ENCODE data around the gene CCL26. TPM values are rescaled to one million over a fixed set of nuclear protein-coding genes. Genes with fewer than 3 reads are reported as not detected.
"Not testable (repeated sequence)": the region's sequence is repeated elsewhere in the genome, so short reads cannot be mapped to it uniquely, and the experiment has no call there.

The CCL26 gene
- polyA plus RNA-seq, 1 experiment, result 0.26 TPM

DNA sequence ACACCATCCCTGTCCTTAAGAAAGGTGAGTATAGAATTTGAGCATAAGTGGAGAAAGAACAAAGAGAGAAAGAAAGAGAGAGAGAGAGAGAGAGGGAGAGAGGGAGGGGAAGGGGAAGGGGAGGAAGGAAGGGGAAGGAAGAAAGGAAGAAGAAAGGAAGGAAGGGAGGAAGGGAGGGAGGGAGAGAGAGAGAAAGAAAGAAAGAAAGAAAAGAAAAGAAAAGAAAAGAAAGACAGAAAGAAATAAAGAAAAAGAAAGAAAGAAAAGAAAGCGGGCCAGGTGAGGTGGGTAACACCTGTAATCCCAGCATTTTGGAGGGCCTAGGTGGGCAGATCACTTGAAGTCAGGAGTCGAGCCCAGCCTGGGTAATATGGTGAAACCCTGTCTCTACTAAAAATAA lies 21.7 kb upstream of the CCL26 start:
- ChIA-PET POLR2A (no interaction called here), CTCF (no interaction called here)
- Histone ChIP-seq H3K27me3 (ENCODE audit: control insufficient read depth, insufficient read depth, low read length) (peaks cover 19% of the 10 kb centered on the region), H3K36me3 (ENCODE audit: control insufficient read depth, insufficient read depth, low read length) (no peaks in the 10 kb centered on the region), H3K4me3 (ENCODE audit: low read depth, low read length) (no peak overlapping the region)
- no peak for DNase-seq (ENCODE audit: low read depth)
- TF ChIP-seq, protein P1, sequence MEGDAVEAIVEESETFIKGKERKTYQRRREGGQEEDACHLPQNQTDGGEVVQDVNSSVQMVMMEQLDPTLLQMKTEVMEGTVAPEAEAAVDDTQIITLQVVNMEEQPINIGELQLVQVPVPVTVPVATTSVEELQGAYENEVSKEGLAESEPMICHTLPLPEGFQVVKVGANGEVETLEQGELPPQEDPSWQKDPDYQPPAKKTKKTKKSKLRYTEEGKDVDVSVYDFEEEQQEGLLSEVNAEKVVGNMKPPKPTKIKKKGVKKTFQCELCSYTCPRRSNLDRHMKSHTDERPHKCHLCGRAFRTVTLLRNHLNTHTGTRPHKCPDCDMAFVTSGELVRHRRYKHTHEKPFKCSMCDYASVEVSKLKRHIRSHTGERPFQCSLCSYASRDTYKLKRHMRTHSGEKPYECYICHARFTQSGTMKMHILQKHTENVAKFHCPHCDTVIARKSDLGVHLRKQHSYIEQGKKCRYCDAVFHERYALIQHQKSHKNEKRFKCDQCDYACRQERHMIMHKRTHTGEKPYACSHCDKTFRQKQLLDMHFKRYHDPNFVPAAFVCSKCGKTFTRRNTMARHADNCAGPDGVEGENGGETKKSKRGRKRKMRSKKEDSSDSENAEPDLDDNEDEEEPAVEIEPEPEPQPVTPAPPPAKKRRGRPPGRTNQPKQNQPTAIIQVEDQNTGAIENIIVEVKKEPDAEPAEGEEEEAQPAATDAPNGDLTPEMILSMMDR (IDR thresholded peaks at IDR 0.05; ENCODE audit: insufficient read depth, low read depth, low read length), result no peak

DNA sequence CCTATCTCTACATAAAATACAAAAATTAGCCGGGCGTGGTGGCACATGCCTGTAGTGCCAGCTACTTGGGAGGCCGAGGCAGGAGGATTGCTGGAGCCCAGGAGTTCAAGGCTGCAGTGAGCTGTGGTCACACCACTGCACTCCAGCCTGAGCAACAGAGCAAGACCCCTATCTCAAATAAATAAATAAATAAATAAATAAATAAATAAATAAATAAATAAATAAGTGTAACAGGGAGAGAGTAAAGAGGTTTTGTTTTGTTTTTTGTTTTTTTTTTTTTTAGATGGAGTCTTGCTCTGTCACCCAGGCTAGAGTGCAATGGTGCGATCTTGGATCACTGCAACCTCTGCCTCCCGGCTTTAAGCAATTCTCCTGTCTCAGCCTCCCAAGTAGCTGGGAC lies 20.6 kb upstream of the CCL26 start:
- H3K4me3 ChIP-seq (ENCODE audit: low read depth, low read length); POLR2A ChIA-PET; DNase-seq (ENCODE audit: low read depth); H3K36me3 ChIP-seq (ENCODE audit: control insufficient read depth, insufficient read depth, low read length): not testable (repeated sequence)
- H3K27me3 ChIP-seq (ENCODE audit: control insufficient read depth, insufficient read depth, low read length), result peaks cover 20% of the 10 kb centered on the region
- CTCF ChIA-PET, result interaction anchor here (0.6 kb wide), 1 partner anchor 339 kb away, joined by 4 read pairs; no protein-coding TSS in a partner anchor

DNA sequence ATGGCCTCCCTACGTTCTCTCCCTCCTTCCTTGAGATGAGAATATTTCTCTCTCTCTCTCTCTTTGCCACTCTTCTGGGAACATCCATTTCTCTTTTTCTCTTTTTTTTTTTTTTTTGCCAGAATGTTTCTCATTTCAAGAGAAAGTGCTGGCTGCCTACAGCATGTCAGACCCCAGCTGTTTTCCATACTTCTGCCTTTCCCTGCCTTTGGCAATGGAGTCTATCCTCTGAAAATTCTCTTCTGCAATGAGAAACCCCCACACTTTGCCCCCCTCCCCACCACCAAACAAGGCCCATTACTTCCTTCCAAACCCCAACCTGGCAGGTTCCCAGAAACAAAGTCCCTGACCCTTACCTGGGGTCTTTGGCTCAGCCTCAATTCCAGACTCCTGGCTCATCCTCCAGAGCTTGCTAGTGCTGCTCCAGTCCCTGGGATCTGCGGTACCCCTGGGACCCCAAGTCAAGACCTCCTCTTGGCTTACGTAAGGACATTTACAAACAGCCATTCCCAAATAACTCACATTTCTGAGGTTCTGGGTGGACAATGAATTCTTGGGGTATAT lies 17.4 kb upstream of the CCL26 start:
- Histone ChIP-seq H3K27me3 (ENCODE audit: control insufficient read depth, insufficient read depth, low read length) (peaks cover 10% of the 10 kb centered on the region), H3K4me3 (ENCODE audit: low read depth, low read length) (no peak overlapping the region), H3K36me3 (ENCODE audit: control insufficient read depth, insufficient read depth, low read length) (no peaks in the 10 kb centered on the region)
- TF ChIP-seq, protein P1 (IDR thresholded peaks at IDR 0.05; ENCODE audit: insufficient read depth, low read depth, low read length), result no peak
- CTCF ChIA-PET, result no interaction called here
- POLR2A ChIA-PET, result no interaction called here
- DNase-seq (ENCODE audit: low read depth), result no peak

DNA sequence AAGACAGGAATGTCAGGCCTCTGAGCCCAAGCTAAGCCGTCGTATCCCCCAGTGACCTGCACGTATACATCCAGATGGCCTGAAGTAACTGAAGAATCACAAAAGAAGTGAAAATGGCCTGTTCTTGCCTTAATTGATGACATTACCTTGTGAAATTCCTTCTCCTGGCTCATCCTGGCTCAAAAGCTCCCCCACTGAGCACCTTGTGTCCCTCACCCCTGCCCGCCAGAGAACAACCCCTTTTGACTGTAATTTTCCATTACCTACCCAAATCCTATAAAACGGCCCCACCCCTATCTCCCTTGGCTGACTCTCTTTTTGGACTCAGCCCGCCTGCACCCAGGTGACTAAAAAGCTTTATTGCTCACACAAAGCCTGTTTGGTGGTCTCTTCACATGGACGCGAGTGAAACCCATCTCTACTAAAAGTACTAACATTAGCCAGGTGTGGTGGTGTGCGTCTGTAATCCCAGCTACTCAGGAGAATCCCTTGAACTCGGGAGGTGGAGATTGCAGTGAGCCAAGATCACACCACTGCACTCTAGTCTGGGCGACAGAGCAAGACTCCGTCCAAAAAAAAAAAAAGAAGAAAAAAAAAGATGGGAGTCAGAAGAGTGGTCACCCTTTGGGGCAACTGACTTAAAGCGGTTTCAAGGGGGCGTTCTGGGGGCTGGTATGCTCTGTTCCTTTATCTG lies 16.3 kb upstream of the CCL26 start:
- CTCF ChIA-PET; H3K4me3 ChIP-seq (ENCODE audit: low read depth, low read length); POLR2A ChIA-PET; H3K27me3 ChIP-seq (ENCODE audit: control insufficient read depth, insufficient read depth, low read length); H3K36me3 ChIP-seq (ENCODE audit: control insufficient read depth, insufficient read depth, low read length); DNase-seq (ENCODE audit: low read depth): not testable (repeated sequence)

DNA sequence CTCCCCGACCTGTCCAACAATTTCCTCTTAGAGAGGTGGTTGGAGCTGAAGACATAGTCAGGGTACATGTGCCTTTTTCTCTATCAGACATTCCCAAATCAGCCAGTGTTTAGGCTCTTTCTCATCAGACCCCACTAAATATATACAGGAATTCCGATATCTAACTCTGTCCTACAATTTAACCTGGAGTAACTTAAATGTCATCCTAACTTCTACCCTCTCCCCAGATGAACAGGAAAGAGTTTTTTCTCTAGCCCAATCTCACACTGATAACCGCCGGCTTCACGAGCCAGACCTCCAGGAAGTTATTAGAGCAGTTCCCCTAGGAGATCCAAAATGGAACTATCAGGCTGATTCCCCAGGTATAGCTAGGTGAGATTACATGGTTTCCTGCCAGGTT lies 11.0 kb upstream of the CCL26 start:
- peaks cover 12% of the 10 kb centered on the region for H3K27me3 ChIP-seq (ENCODE audit: control insufficient read depth, insufficient read depth, low read length)
- CTCF ChIA-PET, result interaction anchor here (1.0 kb wide), 1 partner anchor 83 kb away, joined by 4 read pairs; no protein-coding TSS in a partner anchor
- POLR2A ChIA-PET; H3K4me3 ChIP-seq (ENCODE audit: low read depth, low read length); H3K36me3 ChIP-seq (ENCODE audit: control insufficient read depth, insufficient read depth, low read length); DNase-seq (ENCODE audit: low read depth): not testable (repeated sequence)

DNA sequence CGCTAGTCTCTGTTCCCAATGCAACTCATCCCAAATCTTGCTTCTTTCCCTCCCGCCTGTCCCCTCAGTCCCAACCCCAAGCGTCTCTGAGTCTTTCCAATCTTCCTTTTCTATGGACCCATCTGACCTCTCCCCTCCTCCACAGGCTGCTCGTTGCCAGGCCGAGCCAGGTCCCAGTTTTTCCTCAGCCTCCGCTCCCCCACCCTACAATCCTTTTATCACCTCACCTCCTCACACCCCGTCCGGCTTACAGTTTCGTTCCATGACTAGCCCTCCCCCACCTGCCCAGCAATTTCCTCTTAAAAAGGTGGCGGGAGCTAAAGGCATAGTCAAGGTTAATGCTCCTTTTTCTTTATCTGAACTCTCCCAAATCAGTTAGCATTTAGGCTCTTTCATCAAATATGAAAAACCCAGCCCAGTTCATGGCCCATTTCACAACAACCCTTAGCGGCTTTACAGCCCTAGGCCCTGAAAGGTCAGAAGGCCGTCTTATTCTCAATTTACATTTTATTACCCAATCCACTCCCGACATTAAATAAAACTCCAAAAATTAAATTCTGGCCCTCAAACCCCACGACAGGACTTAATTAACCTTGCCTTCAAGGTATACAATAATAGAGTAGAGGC lies 8.7 kb upstream of the CCL26 start:
- H3K4me3 ChIP-seq (ENCODE audit: low read depth, low read length); CTCF ChIA-PET; DNase-seq (ENCODE audit: low read depth); POLR2A ChIA-PET; H3K36me3 ChIP-seq (ENCODE audit: control insufficient read depth, insufficient read depth, low read length): not testable (repeated sequence)
- peaks cover 16% of the 10 kb centered on the region for H3K27me3 ChIP-seq (ENCODE audit: control insufficient read depth, insufficient read depth, low read length)

DNA sequence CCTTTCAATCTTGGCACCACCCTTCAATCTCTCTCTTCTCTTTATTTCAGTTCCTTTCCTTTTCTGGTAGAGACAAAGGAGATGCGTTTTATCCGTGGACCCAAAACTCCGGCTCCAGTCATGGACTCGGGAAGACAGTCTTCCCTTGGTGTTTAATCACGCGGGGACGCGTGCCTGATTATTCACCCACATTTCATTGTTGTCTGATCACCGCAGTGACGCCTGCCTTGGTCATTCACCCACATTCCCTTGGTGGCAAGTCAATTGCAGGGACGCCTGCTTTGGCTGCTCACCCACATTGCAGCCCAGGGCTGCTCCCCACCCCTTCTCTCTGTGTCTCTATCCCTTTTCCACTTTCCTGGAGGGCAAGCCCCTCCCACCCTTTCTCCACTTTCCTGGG lies 7.5 kb upstream of the CCL26 start:
- H3K36me3 ChIP-seq (ENCODE audit: control insufficient read depth, insufficient read depth, low read length); CTCF ChIA-PET; H3K4me3 ChIP-seq (ENCODE audit: low read depth, low read length); DNase-seq (ENCODE audit: low read depth); POLR2A ChIA-PET: not testable (repeated sequence)
- peaks cover 15% of the 10 kb centered on the region for H3K27me3 ChIP-seq (ENCODE audit: control insufficient read depth, insufficient read depth, low read length)

DNA sequence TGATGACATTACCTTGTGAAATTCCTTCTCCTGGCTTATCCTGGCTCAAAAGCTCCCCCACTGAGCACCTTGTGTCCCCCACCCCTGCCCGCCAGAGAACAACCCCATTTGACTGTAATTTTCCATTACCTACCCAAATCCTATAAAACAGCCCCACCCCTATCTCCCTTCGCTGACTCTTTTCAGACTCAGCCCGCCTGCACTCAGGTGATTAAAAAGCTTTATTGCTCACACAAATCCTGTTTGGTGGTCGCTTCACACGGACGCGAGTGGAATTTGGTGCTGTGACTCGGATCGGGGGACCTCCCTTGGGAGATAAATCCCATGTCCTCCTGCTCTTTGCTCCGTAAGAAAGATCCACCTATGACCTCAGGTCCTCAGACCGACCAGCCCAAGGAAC lies 7.0 kb upstream of the CCL26 start:
- H3K36me3 ChIP-seq (ENCODE audit: control insufficient read depth, insufficient read depth, low read length); CTCF ChIA-PET; POLR2A ChIA-PET; DNase-seq (ENCODE audit: low read depth); H3K4me3 ChIP-seq (ENCODE audit: low read depth, low read length): not testable (repeated sequence)
- peaks cover 15% of the 10 kb centered on the region for H3K27me3 ChIP-seq (ENCODE audit: control insufficient read depth, insufficient read depth, low read length)
